SK-N-MC (cell line): ENCODE results near the gene RAB7A.

Experiments
- EZH2 ChIP-seq: fragments of 200-600 bp; sonication (generic); IDR thresholded peaks from one replicate; pipeline ENCODE4 v1.6.1; 2017; ENCODE audit warnings: antibody characterized with exemption
- FOXP2 ChIP-seq: optimal IDR thresholded peaks from 2 replicates; pipeline ENCODE3; 2011; ENCODE audit warnings: mild to moderate bottlenecking, moderate library complexity; ENCODE audit not compliant: insufficient read depth; ENCODE audit errors: extremely low read length, control extremely low read depth
- POLR2AphosphoS5 ChIP-seq: IDR thresholded peaks from 2 replicates; pipeline ENCODE4 v1.6.1; 2012; ENCODE audit warnings: mild to moderate bottlenecking, low read depth, low read length, borderline replicate concordance

- TF ChIP-seq EZH2 (no peak), POLR2AphosphoS5 (no peak), FOXP2 (no peak)
These were observed 120.5 kb downstream of the RAB7A start for GRCh38 chr3:128846486-128846891.
